Measurements from ENCODE around the gene DEPDC4. TPM values are rescaled to one million over a fixed set of nuclear protein-coding genes. Genes with fewer than 3 reads are reported as not detected.
A peak's percentile ranks its signal among the peaks of the same experiment; 100 is the strongest.
"Not testable (repeated sequence)": the region's sequence is repeated elsewhere in the genome, so short reads cannot be mapped to it uniquely, and the experiment has no call there.

DEPDC4 gene
- polyA plus RNA-seq, 2 of the 4 experiments (the other 2 are of a cell fraction), result 2.8 to 6.3 TPM

- TF ChIP-seq EP300 (IDR thresholded peaks at IDR 0.05) (no peak), REST (IDR thresholded peaks at IDR 0.05) (no peak), POLR2AphosphoS2 (conservative IDR thresholded peaks at IDR 0.05; ENCODE audit: low read length) (no peak), HES2 (IDR thresholded peaks at IDR 0.05) (no peak), SREBF2 (IDR thresholded peaks at IDR 0.05) (no peak), PBX3 (IDR thresholded peaks at IDR 0.05) (no peak)
Observed at GRCh38 chr12:100234166-100234565, 32.7 kb downstream of the DEPDC4 start (continued).

GRCh38 chr12:100231873-100232272 is 35.0 kb downstream of the DEPDC4 start:
- ATAC-seq, H3K27ac ChIP-seq: not testable (repeated sequence)
- CTCF ChIA-PET, result interaction anchor here (0.7 to 1.5 kb wide), 5 partner anchors 9 to 1188 kb away, joined by 3 to 4 read pairs (median 3); no protein-coding TSS in a partner anchor

GRCh38 chr12:100229876-100230275 is 37.0 kb downstream of the DEPDC4 start:
- ATAC-seq, result no peak
- DNase-seq (ENCODE audit: low read depth in 1 of 2, low spot score in 1 of 2), result no peak
- H3K4me3 ChIP-seq, result no peak overlapping the region
- FAIRE-seq, result no peak
- peaks cover 6% of the 10 kb centered on the region; the same call in 2 of the 3 replicates for H3K4me1 ChIP-seq
- H3K9me3 ChIP-seq, result no peaks in the 10 kb centered on the region
- H3K27ac ChIP-seq, result no peak overlapping the region
- ChIA-PET CTCF (interaction anchor here (0.6 to 0.9 kb wide), 4 partner anchors 29 to 325 kb away, joined by 3 to 4 read pairs (median 3); no protein-coding TSS in a partner anchor), POLR2A (no interaction called here)
- TF ChIP-seq SREBF2 (IDR thresholded peaks at IDR 0.05), result no peak
- TF ChIP-seq RCOR1 (IDR thresholded peaks at IDR 0.05; ENCODE audit: low read depth, low read length), result no peak
- 93% methylated on average over 4 of the region's 4 CpGs for WGBS (ENCODE audit: missing lambda C conversion rate)
- H3K4me2 ChIP-seq, result no peak overlapping the region

More at GRCh38 chr12:100231873-100232272, 35.0 kb downstream of the DEPDC4 start:
- not testable (repeated sequence) for H3K4me3 ChIP-seq; FAIRE-seq; H3K9me3 ChIP-seq; H3K4me2 ChIP-seq; H3K4me1 ChIP-seq; DNase-seq (ENCODE audit: low read depth in 1 of 2, low spot score in 1 of 2)
- POLR2A ChIA-PET, result interaction anchor here (0.7 to 1.0 kb wide), 2 partner anchors 35 to 453 kb away, joined by 3 read pairs; partner anchors contain the start of genes DEPDC4 and SCYL2
- 87% methylated on average over 3 of the region's 3 CpGs for WGBS (ENCODE audit: missing lambda C conversion rate)

- H3K27ac ChIP-seq, result no peak overlapping the region
- H3K4me2 ChIP-seq, result no peak overlapping the region
- FAIRE-seq (no peak), DNase-seq (ENCODE audit: low read depth in 1 of 2, low spot score in 1 of 2) (peak in 1 of 2 experiments; percentile 60), ATAC-seq (peak; percentile 81)
- POLR2A ChIA-PET, result interaction anchor here (0.6 kb wide), 3 partner anchors 17 to 131 kb away, joined by 3 to 5 read pairs (median 3); no protein-coding TSS in a partner anchor
- H3K4me1 ChIP-seq, result peaks cover 1% of the 10 kb centered on the region; the same call in 2 of the 3 replicates
- TF ChIP-seq BCL3 (IDR thresholded peaks at IDR 0.05) (no peak), RAD21 (conservative IDR thresholded peaks at IDR 0.05 in 1 of 2, IDR thresholded peaks at IDR 0.05 in 1 of 2) (peak; percentile 24 to 50; a peak in 2 of 5 replicates)
- 90% methylated on average over 5 of the region's 5 CpGs for WGBS (ENCODE audit: missing lambda C conversion rate)
- H3K9me3 ChIP-seq, result no peaks in the 10 kb centered on the region
- no peak overlapping the region for H3K4me3 ChIP-seq
- CTCF ChIA-PET, result interaction anchor here (0.6 to 0.9 kb wide), 2 partner anchors 72 to 84 kb away, joined by 3 to 4 read pairs; no protein-coding TSS in a partner anchor
Observed at GRCh38 chr12:100229036-100229635, 37.7 kb downstream of the DEPDC4 start.
